GM12875 (cell line): Measurements from ENCODE around the gene HOXD8.

Experiments used
- H3K4me3 ChIP-seq: one replicate; pipeline ENCODE4 v1.5.1; 2011; ENCODE audit warnings: low read depth, low read length, control low read depth
- TF ChIP-seq, protein P1 (sequence below): IDR thresholded peaks from 2 replicates; pipeline ENCODE4 v1.5.1; 2011; ENCODE audit warnings: low read depth, mild to moderate bottlenecking, control low read depth, inconsistent platforms, low read length, moderate library complexity, borderline replicate concordance; ENCODE audit not compliant: insufficient read depth

HOXD8 gene

DNA sequence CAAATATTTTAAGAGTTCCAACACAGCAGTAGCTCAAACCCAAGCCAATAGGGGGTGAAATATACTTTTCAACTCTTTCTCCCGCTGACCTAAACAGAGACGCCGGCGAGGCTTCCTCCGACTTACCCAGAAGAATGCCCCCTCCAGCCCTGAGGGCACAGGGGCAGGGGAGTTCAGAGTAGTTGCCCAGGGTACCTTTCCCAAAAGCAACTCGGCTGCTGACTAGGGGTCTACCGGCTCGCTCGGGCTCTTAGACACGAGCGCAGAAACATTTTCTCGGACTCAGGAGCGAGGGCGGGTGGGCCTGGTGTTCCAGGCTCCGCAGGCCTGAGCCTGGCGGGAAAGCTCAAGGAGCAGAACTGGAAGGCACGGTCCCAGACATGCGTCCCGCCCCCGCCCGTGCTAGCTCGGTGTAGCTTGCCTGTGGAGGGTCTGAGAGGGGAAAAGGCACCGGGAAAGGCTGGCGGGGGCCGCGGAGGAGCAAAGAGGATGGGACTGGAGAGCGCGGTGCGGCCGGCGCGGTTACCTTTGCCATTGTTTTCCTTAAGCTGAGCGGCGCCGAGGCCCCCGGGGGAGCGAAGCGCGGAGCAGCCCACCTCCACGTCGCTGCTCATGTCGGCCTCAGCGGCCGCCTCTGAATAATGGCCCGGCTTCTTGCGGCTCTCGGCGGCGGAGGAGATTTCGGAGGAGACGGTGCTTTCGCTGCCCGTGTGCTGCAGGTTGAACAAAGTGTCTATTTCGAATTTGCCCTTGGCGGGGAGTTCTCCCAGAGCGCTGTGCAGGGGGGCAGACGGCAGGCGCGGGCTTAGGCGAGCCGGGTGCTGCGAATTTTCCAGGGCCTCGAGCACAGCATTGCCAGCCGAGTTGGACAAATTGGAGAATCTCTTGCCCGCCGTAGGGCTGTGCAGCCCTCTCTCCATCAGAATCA lies 46.4 kb upstream of the HOXD8 start:
- H3K4me3 ChIP-seq = no peak overlapping the region
- TF ChIP-seq, protein P1, sequence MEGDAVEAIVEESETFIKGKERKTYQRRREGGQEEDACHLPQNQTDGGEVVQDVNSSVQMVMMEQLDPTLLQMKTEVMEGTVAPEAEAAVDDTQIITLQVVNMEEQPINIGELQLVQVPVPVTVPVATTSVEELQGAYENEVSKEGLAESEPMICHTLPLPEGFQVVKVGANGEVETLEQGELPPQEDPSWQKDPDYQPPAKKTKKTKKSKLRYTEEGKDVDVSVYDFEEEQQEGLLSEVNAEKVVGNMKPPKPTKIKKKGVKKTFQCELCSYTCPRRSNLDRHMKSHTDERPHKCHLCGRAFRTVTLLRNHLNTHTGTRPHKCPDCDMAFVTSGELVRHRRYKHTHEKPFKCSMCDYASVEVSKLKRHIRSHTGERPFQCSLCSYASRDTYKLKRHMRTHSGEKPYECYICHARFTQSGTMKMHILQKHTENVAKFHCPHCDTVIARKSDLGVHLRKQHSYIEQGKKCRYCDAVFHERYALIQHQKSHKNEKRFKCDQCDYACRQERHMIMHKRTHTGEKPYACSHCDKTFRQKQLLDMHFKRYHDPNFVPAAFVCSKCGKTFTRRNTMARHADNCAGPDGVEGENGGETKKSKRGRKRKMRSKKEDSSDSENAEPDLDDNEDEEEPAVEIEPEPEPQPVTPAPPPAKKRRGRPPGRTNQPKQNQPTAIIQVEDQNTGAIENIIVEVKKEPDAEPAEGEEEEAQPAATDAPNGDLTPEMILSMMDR = no peak

DNA sequence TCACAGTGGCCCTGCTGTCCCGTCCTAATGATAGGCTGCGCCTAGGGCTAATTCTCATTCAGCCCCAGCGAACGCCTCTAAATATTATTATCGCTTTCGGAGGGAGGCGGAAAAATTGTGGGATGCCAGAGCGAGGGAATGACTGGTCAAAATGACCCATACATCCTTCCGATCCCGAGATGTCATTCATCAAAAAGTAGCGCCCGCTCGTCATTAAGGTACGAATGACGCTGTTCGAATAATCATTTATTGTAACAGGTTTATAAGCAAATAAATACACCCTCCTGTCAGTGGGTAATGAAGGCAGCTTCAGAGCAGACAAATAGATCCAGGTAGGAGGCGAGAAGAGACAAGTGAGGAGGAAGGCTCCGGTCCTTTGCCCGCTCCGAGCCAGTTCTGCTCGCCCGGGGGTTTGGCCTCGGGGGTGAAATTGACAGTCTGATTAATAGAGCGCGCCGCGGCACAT lies 45.7 kb upstream of the HOXD8 start, which contains the start of gene EVX2:
EVX2 (minus strand) TSS at position 167 of the 466 bp plus-strand sequence. CDS start 186 bp downstream, outside the sequence.
- no peak within 1 kb of the TSS for H3K4me3 ChIP-seq
- TF ChIP-seq, protein P1 = no peak

DNA sequence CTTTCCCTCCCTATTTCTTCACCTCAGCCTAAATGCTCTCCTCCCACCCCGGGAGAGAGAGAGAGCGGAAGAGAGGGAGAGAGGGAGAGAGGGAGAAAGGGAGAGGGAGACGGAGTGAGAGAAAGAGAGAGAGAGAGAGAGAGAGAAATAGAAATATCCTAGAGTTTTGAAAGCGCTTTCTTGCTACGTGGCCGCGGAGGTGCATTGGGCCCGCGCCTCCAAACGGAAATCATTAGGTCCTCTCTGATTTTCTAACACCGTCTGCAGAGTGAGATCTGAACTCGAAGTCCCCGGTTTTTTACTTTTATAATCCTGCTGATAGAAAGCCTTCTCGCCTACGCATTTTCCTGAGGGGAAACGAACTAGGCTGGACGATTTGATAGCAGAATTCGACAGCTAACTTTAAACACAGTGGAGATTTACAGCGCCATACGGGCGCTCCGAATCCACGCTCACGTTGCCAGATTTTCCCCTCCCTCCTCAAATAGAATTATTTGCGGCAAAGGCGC lies 44.8 kb upstream of the HOXD8 start:
- TF ChIP-seq, protein P1 = no peak
- H3K4me3 ChIP-seq = no peak overlapping the region

DNA sequence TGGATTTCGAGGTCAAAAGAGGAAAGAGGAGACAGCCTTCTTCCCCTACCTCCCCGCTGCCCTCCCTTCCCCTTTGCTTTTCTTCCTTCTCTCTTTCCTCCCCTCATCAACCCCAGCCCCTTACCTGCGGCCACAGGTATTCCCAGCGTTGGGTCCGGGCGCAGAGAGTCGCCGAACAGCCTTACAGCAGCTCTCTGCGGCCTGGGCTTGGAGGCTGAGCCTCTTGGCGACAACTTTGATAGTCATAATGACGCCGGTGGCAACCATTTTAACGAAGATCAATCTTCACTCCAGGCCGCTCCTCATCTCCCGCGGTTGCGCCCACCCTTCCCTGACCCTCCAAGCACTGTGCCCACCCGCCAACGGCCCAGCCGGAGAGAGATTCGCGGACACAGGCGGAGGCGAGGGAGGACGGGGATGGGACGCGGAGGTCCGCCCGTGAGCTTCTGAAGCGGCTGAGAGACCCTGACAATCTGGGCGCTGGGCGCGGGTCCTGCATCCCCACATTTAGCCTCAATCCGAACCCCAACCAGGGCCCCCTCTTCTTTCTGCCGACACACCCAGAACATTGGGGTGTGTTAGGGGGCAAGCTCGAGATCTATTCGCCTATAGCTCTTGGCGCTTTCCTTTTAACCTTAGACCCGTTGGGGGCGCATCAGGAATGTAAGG lies 44.3 kb upstream of the HOXD8 start:
- TF ChIP-seq, protein P1 = no peak
- H3K4me3 ChIP-seq = no peak overlapping the region

DNA sequence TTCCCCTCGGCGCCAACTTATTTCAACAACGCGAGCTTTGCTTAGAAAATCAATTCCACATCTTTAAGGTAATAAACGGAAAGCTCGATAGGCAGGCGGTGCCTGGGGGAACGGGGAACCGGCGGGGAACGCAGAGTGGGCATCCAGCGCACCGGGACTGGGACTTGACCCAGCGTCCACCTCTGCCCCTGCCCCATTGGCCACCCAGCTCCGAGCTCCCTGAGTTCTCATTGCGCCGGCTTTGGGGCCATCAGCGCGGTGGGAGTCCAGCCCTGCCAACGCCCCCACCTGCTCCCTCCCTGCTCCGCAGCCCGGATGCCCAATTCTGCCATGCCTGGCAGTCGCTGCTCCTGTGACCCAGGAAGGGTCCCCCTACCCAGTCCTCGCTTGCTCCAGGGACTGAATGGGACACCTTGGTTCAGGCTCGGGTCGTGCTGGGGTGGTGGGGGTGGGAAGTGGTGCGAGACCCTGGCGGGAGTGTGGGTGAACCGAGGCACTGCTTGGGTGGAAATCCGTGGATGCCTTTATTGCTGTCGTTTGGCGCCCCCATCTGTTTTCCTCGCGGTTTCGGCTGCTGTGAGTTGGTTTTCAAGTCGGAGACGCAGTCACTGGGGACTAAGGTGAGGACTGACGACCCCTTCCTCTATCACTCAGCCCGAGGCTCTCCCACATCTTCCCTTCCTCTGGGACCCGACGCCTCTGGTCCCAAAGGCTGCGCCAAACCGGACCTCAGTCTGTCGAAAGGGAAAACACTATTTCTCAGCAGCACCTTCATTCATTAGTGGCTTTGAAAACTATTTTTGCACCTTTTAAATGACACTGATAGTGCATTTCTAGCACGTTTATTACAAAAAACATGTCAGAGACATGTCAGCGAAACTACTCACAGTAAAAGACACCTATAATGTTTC lies 43.4 kb upstream of the HOXD8 start:
- H3K4me3 ChIP-seq = no peak overlapping the region
- TF ChIP-seq, protein P1 = peak; percentile 42; the same call in 1 of the 2 replicates

DNA sequence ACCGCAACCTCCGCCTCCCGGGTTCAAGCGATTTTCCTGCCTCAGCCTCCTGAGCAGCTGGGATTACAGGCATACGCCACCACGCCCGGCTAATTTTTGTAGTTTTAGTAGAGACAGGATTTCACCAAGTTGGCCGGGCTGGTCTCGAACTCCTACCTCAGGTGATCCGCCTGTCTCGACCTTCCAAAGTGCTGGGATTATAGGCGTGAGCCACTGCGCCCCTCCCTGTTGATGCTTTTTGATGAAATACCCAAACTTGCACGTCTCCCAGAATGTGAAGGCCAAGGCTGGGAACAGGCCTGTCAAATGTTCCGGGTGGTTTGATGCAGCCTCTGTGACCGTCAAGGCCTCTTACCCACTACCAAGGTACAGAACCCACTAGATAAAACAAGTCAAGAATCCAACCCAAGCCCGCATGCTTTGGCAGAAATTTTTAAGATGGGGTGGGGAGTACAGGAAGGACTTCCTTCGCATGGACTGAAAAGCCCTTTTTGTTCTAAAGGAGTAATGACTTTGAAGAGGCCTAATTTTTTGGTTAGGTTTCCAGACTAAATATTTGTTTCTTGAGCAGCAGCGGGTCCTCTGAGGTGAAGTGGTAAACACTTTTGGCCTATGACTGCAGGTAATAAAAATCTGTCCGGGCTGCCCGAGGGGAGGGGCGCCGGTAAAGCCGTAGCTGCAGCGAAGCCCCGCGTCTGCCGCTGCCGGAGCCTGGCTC lies 42.0 kb upstream of the HOXD8 start:
- TF ChIP-seq, protein P1 = no peak
- H3K4me3 ChIP-seq = no peak overlapping the region
